ENCODE data around the gene TAF5. TPM values are rescaled to one million over a fixed set of nuclear protein-coding genes. Genes with fewer than 3 reads are reported as not detected.
A peak's percentile ranks its signal among the peaks of the same experiment; 100 is the strongest.

TAF5 gene
- total RNA-seq, 4 donors from 2014 or later, result 4.0 to 6.7 (median 4.3) TPM

DNA sequence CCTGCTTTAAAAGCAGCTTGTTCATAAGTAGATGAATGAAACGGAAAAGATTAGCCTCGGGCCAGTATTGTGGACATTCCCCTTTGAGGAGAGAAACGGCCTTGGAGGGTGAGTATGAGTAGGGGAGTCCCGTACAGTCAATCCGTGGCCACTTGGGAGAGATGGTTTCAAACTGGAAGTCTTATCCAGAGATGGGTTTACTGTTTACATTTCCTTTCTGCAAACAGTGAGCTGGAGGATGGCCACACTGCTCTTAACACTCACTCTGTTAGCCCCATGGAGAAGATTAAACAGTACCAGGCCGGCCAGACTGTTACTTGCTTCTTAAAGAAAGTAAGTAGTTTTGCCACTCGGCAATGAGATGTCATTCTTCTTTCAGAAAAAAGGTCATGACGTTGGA is 64.1 kb downstream of the TAF5 start:
- H3K4me1 ChIP-seq, result peaks cover 0 to 6% (median 0%) of the 10 kb centered on the region in 3 donors
- H3K27ac ChIP-seq, result no peak overlapping the region
- no peak overlapping the region for H3K4me3 ChIP-seq
- no peak for ATAC-seq
- TF ChIP-seq, protein P1, sequence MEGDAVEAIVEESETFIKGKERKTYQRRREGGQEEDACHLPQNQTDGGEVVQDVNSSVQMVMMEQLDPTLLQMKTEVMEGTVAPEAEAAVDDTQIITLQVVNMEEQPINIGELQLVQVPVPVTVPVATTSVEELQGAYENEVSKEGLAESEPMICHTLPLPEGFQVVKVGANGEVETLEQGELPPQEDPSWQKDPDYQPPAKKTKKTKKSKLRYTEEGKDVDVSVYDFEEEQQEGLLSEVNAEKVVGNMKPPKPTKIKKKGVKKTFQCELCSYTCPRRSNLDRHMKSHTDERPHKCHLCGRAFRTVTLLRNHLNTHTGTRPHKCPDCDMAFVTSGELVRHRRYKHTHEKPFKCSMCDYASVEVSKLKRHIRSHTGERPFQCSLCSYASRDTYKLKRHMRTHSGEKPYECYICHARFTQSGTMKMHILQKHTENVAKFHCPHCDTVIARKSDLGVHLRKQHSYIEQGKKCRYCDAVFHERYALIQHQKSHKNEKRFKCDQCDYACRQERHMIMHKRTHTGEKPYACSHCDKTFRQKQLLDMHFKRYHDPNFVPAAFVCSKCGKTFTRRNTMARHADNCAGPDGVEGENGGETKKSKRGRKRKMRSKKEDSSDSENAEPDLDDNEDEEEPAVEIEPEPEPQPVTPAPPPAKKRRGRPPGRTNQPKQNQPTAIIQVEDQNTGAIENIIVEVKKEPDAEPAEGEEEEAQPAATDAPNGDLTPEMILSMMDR (IDR thresholded peaks at IDR 0.05), result no peak
- no peak for TF ChIP-seq POLR2A (IDR thresholded peaks at IDR 0.05)
- no peak for TF ChIP-seq EP300 (IDR thresholded peaks at IDR 0.05)
- H3K27me3 ChIP-seq, result no peaks in the 10 kb centered on the region
- peaks cover 0 to 92% of the 10 kb centered on the region in 2 donors for H3K36me3 ChIP-seq
- 37 to 44% methylated on average over 7 to 8 of the region's 8 CpGs for WGBS, 2 donors (ENCODE audit: low coverage in 1 of 2)
- H3K9me3 ChIP-seq, result no peaks in the 10 kb centered on the region

DNA sequence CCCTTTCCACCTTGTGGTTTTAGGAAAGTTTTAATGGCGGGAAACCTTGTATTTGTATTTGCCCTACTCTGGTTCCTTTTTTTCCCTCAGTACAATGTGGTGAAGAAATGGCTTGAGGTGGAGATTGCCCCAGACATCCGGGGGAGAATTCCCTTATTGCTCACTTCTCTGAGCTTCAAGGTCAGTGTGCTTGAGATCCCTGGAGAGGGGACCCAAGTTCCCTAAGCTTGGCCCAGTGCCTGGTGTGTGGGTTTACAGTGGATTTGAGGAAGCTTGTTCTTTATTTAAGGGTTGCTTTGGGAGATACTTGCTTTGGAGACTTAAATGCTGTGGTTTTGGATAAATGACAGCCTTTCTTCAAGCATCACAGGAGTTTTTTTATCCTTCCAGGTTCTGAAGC is 66.1 kb downstream of the TAF5 start:
- Histone ChIP-seq H3K27ac (no peak overlapping the region), H3K36me3 (peaks cover 0 to 92% of the 10 kb centered on the region in 2 donors), H3K4me1 (peaks cover 0 to 6% (median 0%) of the 10 kb centered on the region in 3 donors), H3K4me3 (no peak overlapping the region), H3K9me3 (no peaks in the 10 kb centered on the region), H3K27me3 (no peaks in the 10 kb centered on the region)
- ATAC-seq, result peak; percentile 65
- TF ChIP-seq POLR2AphosphoS5 (IDR thresholded peaks at IDR 0.05) (no peak), POLR2A (IDR thresholded peaks at IDR 0.05) (no peak), EP300 (IDR thresholded peaks at IDR 0.05) (no peak)
- TF ChIP-seq, protein P1 (IDR thresholded peaks at IDR 0.05), result no peak
- 71 to 80% methylated on average over 2 of the region's 2 CpGs for WGBS, 2 donors (ENCODE audit: low coverage in 1 of 2)

Other genes starting within 250 kb of the TAF5 start
- 10 to 100 TPM; 63.4 to 71.9 (median 71.1) TPM for gene NT5C2, start 174.7 kb upstream of the TAF5 start, total RNA-seq
- gene RPEL1, start 122.1 kb upstream of the TAF5 start, total RNA-seq, result not detected
- 1 to 10 TPM in 3 of 4 donors, under 1 TPM in 1; 0.31 to 1.8 (median 1.2) TPM for gene INA, start 90.8 kb upstream of the TAF5 start, total RNA-seq
- 10 to 100 TPM; 11.7 to 19.1 (median 17.1) TPM for gene PCGF6, start 16.8 kb upstream of the TAF5 start, total RNA-seq
- 100 to 1,000 TPM; 321 to 561 (median 470) TPM for gene ATP5MK, start 28.5 kb downstream of the TAF5 start, total RNA-seq
- 10 to 100 TPM; 14.3 to 21.7 (median 17.6) TPM for gene PDCD11, start 28.6 kb downstream of the TAF5 start, total RNA-seq
- 10 to 100 TPM; 30.8 to 69.3 (median 49.6) TPM for gene CALHM2, start 84.4 kb downstream of the TAF5 start, total RNA-seq
- not detected for gene CALHM1, start 90.9 kb downstream of the TAF5 start, total RNA-seq
- not detected for gene CALHM3, start 111.3 kb downstream of the TAF5 start, total RNA-seq
- gene NEURL1, start 125.7 kb downstream of the TAF5 start, total RNA-seq, result under 1 TPM in 3 of 4 donors, not detected in 1; 0.15 to 0.27 (median 0.19) TPM

Measured in gastroesophageal sphincter (tissue), 4 donors.